ENCODE results near the gene PCP4. TPM values are rescaled to one million over a fixed set of nuclear protein-coding genes. Genes with fewer than 3 reads are reported as not detected.
"Not testable (repeated sequence)": the region's sequence is repeated elsewhere in the genome, so short reads cannot be mapped to it uniquely, and the experiment has no call there.

Gene PCP4
- total RNA-seq, 1 donor from 2014 or later, result not detected

GRCh38 chr21:39882839-39883195, 15.6 kb downstream of the PCP4 start:
- no peak for TF ChIP-seq CTCF (IDR thresholded peaks at IDR 0.05; ENCODE audit: unreplicated experiment)
- DNase-seq (ENCODE audit: low spot score), result no peak
- peaks cover 5% of the 10 kb centered on the region for H3K36me3 Mint-ChIP-seq (ENCODE audit: low read depth, unreplicated experiment)
- no peaks in the 10 kb centered on the region for H3K9me3 Mint-ChIP-seq (ENCODE audit: unreplicated experiment)
- no peaks in the 10 kb centered on the region for H3K27me3 Mint-ChIP-seq (ENCODE audit: unreplicated experiment)
- H3K27ac Mint-ChIP-seq (ENCODE audit: unreplicated experiment), result no peak overlapping the region
- H3K4me1 Mint-ChIP-seq (ENCODE audit: unreplicated experiment), result no peaks in the 10 kb centered on the region
- no peak overlapping the region for H3K4me3 Mint-ChIP-seq (ENCODE audit: unreplicated experiment)

- Mint-ChIP-seq H3K27me3 (ENCODE audit: unreplicated experiment) (no peaks in the 10 kb centered on the region), H3K27ac (ENCODE audit: unreplicated experiment) (no peak overlapping the region), H3K36me3 (ENCODE audit: low read depth, unreplicated experiment) (peaks cover 5% of the 10 kb centered on the region), H3K9me3 (ENCODE audit: unreplicated experiment) (no peaks in the 10 kb centered on the region), H3K4me3 (ENCODE audit: unreplicated experiment) (no peak overlapping the region), H3K4me1 (ENCODE audit: unreplicated experiment) (no peaks in the 10 kb centered on the region)
- no peak for DNase-seq (ENCODE audit: low spot score)
- TF ChIP-seq CTCF (IDR thresholded peaks at IDR 0.05; ENCODE audit: unreplicated experiment), result no peak
Measured at GRCh38 chr21:39885119-39885848, 18.0 kb downstream of the PCP4 start.

GRCh38 chr21:39888848-39889247, 21.6 kb downstream of the PCP4 start:
- no peak for DNase-seq (ENCODE audit: low spot score)
- no peak for TF ChIP-seq CTCF (IDR thresholded peaks at IDR 0.05; ENCODE audit: unreplicated experiment)
- no peaks in the 10 kb centered on the region for H3K9me3 Mint-ChIP-seq (ENCODE audit: unreplicated experiment)
- H3K4me1 Mint-ChIP-seq (ENCODE audit: unreplicated experiment), result no peaks in the 10 kb centered on the region
- peaks cover 2% of the 10 kb centered on the region for H3K27me3 Mint-ChIP-seq (ENCODE audit: unreplicated experiment)
- no peaks in the 10 kb centered on the region for H3K36me3 Mint-ChIP-seq (ENCODE audit: low read depth, unreplicated experiment)
- H3K4me3 Mint-ChIP-seq (ENCODE audit: unreplicated experiment), result no peak overlapping the region
- H3K27ac Mint-ChIP-seq (ENCODE audit: unreplicated experiment), result no peak overlapping the region

GRCh38 chr21:39891111-39891510, 23.9 kb downstream of the PCP4 start:
- no peaks in the 10 kb centered on the region for H3K36me3 Mint-ChIP-seq (ENCODE audit: low read depth, unreplicated experiment)
- DNase-seq (ENCODE audit: low spot score), result no peak
- no peaks in the 10 kb centered on the region for H3K4me1 Mint-ChIP-seq (ENCODE audit: unreplicated experiment)
- H3K9me3 Mint-ChIP-seq (ENCODE audit: unreplicated experiment), result no peaks in the 10 kb centered on the region
- H3K4me3 Mint-ChIP-seq (ENCODE audit: unreplicated experiment), result no peak overlapping the region
- peaks cover 5% of the 10 kb centered on the region for H3K27me3 Mint-ChIP-seq (ENCODE audit: unreplicated experiment)
- no peak overlapping the region for H3K27ac Mint-ChIP-seq (ENCODE audit: unreplicated experiment)
- TF ChIP-seq CTCF (IDR thresholded peaks at IDR 0.05; ENCODE audit: unreplicated experiment), result no peak

GRCh38 chr21:39891863-39892262, 24.6 kb downstream of the PCP4 start:
- not testable (repeated sequence) for H3K4me1 Mint-ChIP-seq (ENCODE audit: unreplicated experiment); H3K27ac Mint-ChIP-seq (ENCODE audit: unreplicated experiment); H3K36me3 Mint-ChIP-seq (ENCODE audit: low read depth, unreplicated experiment); DNase-seq (ENCODE audit: low spot score); H3K4me3 Mint-ChIP-seq (ENCODE audit: unreplicated experiment); H3K27me3 Mint-ChIP-seq (ENCODE audit: unreplicated experiment); H3K9me3 Mint-ChIP-seq (ENCODE audit: unreplicated experiment)
